HepG2 (cell line): ENCODE results near the gene ADCY6. TPM values are rescaled to one million over a fixed set of nuclear protein-coding genes. Genes with fewer than 3 reads are reported as not detected.

Experiments
- ATAC-seq: fragments of 200-7000 bp; cut with Tn5 transposase; 3 replicates; pipeline ENCODE4 v1.9.1; 2020; ENCODE audit warnings: mild to moderate bottlenecking, moderate library complexity
- BruUV-seq: library from RNA; stranded (reverse); fragments of 400-500 nt; replicated peaks from 2 replicates; lab custom pipeline; 2021; lab: Mats Ljungman, UMichigan
- CTCF ChIA-PET: fragments of 300-600 bp; formaldehyde crosslinking; extraction: SDS; loops from one replicate; lab custom pipeline; 2021; ENCODE audit warnings: low total read pairs, inconsistent platforms, low intra/inter-chr PET ratio; lab: Yijun Ruan, JAX
- POLR2A ChIA-PET: fragments of 350-600 bp; sonication (Branson Sonifier 250); formaldehyde crosslinking; loops from one replicate; lab custom pipeline; 2020; ENCODE audit warnings: antibody characterized with exemption, inconsistent platforms; lab: Yijun Ruan, JAX
- DNase-seq: peaks from one replicate; pipeline ENCODE4 v3.0.0-alpha.2; 2015; ENCODE audit warnings: low spot score
- FAIRE-seq: peaks from 3 replicates; lab custom pipeline; 2011; peaks lifted over from hg19 to GRCh38; lab: Jason Lieb, UNC
- H2AFZ ChIP-seq: one replicate; pipeline ENCODE4 v1.6.1; 2011; ENCODE audit warnings: low read length, inconsistent platforms
- H3K27ac ChIP-seq: fragments of 300-600 bp; 3 replicates; pipeline ENCODE4 v1.8.0; 2011; ENCODE audit warnings: mixed run types, mild to moderate bottlenecking, mixed read lengths, low read length, inconsistent platforms; ENCODE audit not compliant: insufficient read depth; ENCODE audit errors: extremely low read length
- H3K27me3 ChIP-seq, 2 experiments: fragments of 200-600 bp in 1 of 2; 2 replicates in 1 of 2; 3 replicates in 1 of 2; pipeline versions ENCODE4 v1.6.0 to v1.8.0; 2011; ENCODE audit warnings: low read length in 2 of 2, mild to moderate bottlenecking in 2 of 2, moderate library complexity in 2 of 2, inconsistent platforms in 1 of 2; ENCODE audit not compliant: insufficient read depth in 2 of 2, control insufficient read depth in 1 of 2
- H3K36me3 ChIP-seq, 2 experiments: fragments of 200-600 bp in 1 of 2; replicated peaks in 1 of 2; 2 replicates in 1 of 2; 3 replicates in 1 of 2; pipeline versions ENCODE4 v1.5.1 to v1.8.0; 2011; ENCODE audit warnings: low read length in 2 of 2, inconsistent platforms in 1 of 2; ENCODE audit not compliant: insufficient read depth in 2 of 2, control insufficient read depth in 1 of 2
- H3K4me1 ChIP-seq: 2 replicates; pipeline ENCODE4 v1.5.1; 2012; ENCODE audit warnings: low read length, inconsistent platforms; ENCODE audit not compliant: insufficient read depth
- H3K4me2 ChIP-seq: 2 replicates; pipeline ENCODE4 v1.6.0; 2011; ENCODE audit warnings: low read depth, low read length, inconsistent platforms
- H3K4me3 ChIP-seq, 3 experiments: fragments of 200-600 bp in 1 of 3; sonication (generic), shearing (Covaris generic) in 1 of 3; replicated peaks in 1 of 3; 2 replicates each; pipeline ENCODE4 v1.5.1; 2011 to 2016; ENCODE audit warnings: low read length in 3 of 3, inconsistent platforms in 2 of 3, low read depth in 2 of 3, mild to moderate bottlenecking in 2 of 3, control low read depth in 1 of 3, mixed read lengths in 1 of 3; ENCODE audit not compliant: insufficient read depth in 1 of 3
- H3K79me2 ChIP-seq: one replicate; pipeline ENCODE4 v1.6.1; 2011; ENCODE audit warnings: low read length, inconsistent platforms; ENCODE audit not compliant: insufficient read depth
- H3K9ac ChIP-seq: 2 replicates; pipeline ENCODE4 v1.6.0; 2011; ENCODE audit warnings: mild to moderate bottlenecking, low read depth, low read length, inconsistent platforms; ENCODE audit not compliant: insufficient read depth
- H3K9me3 ChIP-seq: 2 replicates; pipeline ENCODE4 v1.5.1; 2012; ENCODE audit warnings: mild to moderate bottlenecking, low read length
- H4K20me1 ChIP-seq: 2 replicates; pipeline ENCODE4 v1.6.0; 2011; ENCODE audit warnings: inconsistent platforms, mild to moderate bottlenecking, low read length, moderate library complexity; ENCODE audit not compliant: insufficient read depth
- ARID3A ChIP-seq: IDR thresholded peaks from 2 replicates; pipeline ENCODE4 v1.6.1; 2012; ENCODE audit warnings: low read depth, low read length, improper control_type of control experiment
- BHLHE40 ChIP-seq: IDR thresholded peaks from 2 replicates; pipeline ENCODE4 v1.6.1; 2011; ENCODE audit warnings: low read length, improper control_type of control experiment
- KDM2A ChIP-seq: sonication (generic); formaldehyde crosslinking; IDR thresholded peaks from 2 replicates; pipeline ENCODE4 v1.4.0; 2020; ENCODE audit warnings: low read depth, missing genetic modification reagents, borderline replicate concordance
- LCORL ChIP-seq, 2 experiments: fragments of 450-650 bp in 1 of 2; sonication (generic) in 1 of 2; formaldehyde crosslinking in 1 of 2; IDR thresholded peaks; 2 replicates each; pipeline versions ENCODE4 v1.5.0 to v1.6.1; 2017 to 2020; ENCODE audit warnings: antibody characterized with exemption in 1 of 2, missing genetic modification reagents in 1 of 2
- PITX1 ChIP-seq: sonication (generic); formaldehyde crosslinking; IDR thresholded peaks from 2 replicates; pipeline ENCODE4 v1.5.1; 2020; ENCODE audit warnings: mild to moderate bottlenecking, missing genetic modification reagents
- POLR2AphosphoS2 ChIP-seq: IDR thresholded peaks from 2 replicates; pipeline ENCODE4 v1.6.1; 2011; ENCODE audit warnings: low read depth, low read length, improper control_type of control experiment
- ZNF451 ChIP-seq: sonication (generic); formaldehyde crosslinking; IDR thresholded peaks from 2 replicates; pipeline ENCODE4 v1.5.0; 2020; ENCODE audit warnings: mild to moderate bottlenecking, missing genetic modification reagents
- ZNF614 ChIP-seq: IDR thresholded peaks from 2 replicates; pipeline ENCODE4 v1.6.1; 2018; ENCODE audit warnings: missing biosample characterization, missing genetic modification reagents, inconsistent platforms, borderline replicate concordance
- ZNF724P ChIP-seq: sonication (generic); formaldehyde crosslinking; IDR thresholded peaks from 2 replicates; pipeline ENCODE4 v1.8.0; 2022; ENCODE audit warnings: missing genetic modification reagents, borderline replicate concordance
- WGBS: methylation state at CpG from one replicate; pipeline ENCODE4 v1.1.6; 2017; ENCODE audit warnings: low lambda C conversion rate; 5-methylcytosine and 5-hydroxymethylcytosine counted together
- in situ Hi-C: cut with HindIII; loops from 2 replicates; pipeline ENCODE4 v1.10.0; 2017; ENCODE audit warnings: low pct_unique_long_range_greater_than_20kb; ENCODE audit not compliant: extremely low pct_ligation_motif_present
- intact Hi-C: fragments of 100-400 bp; cut with micrococcal nuclease; formaldehyde crosslinking; loops from one replicate; pipeline ENCODE4 v1.10.0; 2022; ENCODE audit not compliant: unreplicated experiment
- polyA plus RNA-seq, 8 experiments: library from polyadenylated mRNA; depleted of rRNA in 3 of 8; stranded (reverse) in 7 of 8; unstranded in 1 of 8; fragments of >200 nt; fragmentation: Illumina TruSeq in 4 of 8; extraction: Trizol in 4 of 8; gene quantifications; 2 replicates each; pipeline versions ENCODE4 v1.2.1 to v1.2.3, GENCODE V29; 2011 to 2016; ENCODE audit warnings: low read depth in 4 of 8, missing spikeins in 1 of 8, mixed read lengths in 1 of 8; ENCODE audit not compliant: insufficient read depth in 1 of 8
- total RNA-seq, 5 experiments: library from RNA; depleted of rRNA; stranded (reverse); fragments of >200 nt; fragmentation: Illumina TruSeq; extraction: Trizol; gene quantifications; 2 replicates each; pipeline ENCODE4 v1.2.3, GENCODE V29; 2016; ENCODE audit warnings: low read depth in 1 of 5
- TF ChIP-seq, protein P1 (sequence below), 2 experiments: IDR thresholded peaks; 2 replicates each; pipeline ENCODE4 v1.6.1; 2011 to 2012; ENCODE audit warnings: low read length in 2 of 2, borderline replicate concordance in 1 of 2, low read depth in 1 of 2, mild to moderate bottlenecking in 1 of 2, moderate library complexity in 1 of 2

Gene ADCY6
- total and polyA plus RNA-seq, 2 of the 13 experiments (the other 11 are each of a cell fraction or from before 2014, with no cell fraction given), result 10.6 to 11.8 TPM

GRCh38 chr12:48822711-48823110 lies 33.8 kb upstream of the ADCY6 start:
- H3K4me1 ChIP-seq, result peaks cover 6% of the 10 kb centered on the region; the same call in 1 of the 2 replicates
- BruUV-seq, result no TSS peak
- ChIA-PET POLR2A (no interaction called here), CTCF (no interaction called here)
- no peaks in the 10 kb centered on the region for H3K36me3 ChIP-seq
- H4K20me1 ChIP-seq, result no peaks in the 10 kb centered on the region; the same call in 1 of the 2 replicates
- TF ChIP-seq, protein P1, sequence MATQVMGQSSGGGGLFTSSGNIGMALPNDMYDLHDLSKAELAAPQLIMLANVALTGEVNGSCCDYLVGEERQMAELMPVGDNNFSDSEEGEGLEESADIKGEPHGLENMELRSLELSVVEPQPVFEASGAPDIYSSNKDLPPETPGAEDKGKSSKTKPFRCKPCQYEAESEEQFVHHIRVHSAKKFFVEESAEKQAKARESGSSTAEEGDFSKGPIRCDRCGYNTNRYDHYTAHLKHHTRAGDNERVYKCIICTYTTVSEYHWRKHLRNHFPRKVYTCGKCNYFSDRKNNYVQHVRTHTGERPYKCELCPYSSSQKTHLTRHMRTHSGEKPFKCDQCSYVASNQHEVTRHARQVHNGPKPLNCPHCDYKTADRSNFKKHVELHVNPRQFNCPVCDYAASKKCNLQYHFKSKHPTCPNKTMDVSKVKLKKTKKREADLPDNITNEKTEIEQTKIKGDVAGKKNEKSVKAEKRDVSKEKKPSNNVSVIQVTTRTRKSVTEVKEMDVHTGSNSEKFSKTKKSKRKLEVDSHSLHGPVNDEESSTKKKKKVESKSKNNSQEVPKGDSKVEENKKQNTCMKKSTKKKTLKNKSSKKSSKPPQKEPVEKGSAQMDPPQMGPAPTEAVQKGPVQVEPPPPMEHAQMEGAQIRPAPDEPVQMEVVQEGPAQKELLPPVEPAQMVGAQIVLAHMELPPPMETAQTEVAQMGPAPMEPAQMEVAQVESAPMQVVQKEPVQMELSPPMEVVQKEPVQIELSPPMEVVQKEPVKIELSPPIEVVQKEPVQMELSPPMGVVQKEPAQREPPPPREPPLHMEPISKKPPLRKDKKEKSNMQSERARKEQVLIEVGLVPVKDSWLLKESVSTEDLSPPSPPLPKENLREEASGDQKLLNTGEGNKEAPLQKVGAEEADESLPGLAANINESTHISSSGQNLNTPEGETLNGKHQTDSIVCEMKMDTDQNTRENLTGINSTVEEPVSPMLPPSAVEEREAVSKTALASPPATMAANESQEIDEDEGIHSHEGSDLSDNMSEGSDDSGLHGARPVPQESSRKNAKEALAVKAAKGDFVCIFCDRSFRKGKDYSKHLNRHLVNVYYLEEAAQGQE (IDR thresholded peaks at IDR 0.05; ENCODE audit: borderline replicate concordance in 1 of 2, low read depth in 1 of 2, low read length in 2 of 2), result no peak
- TF ChIP-seq ZNF451, result no peak
- TF ChIP-seq BHLHE40, result no peak
- no peak for TF ChIP-seq POLR2AphosphoS2
- TF ChIP-seq KDM2A (CRISPR knock-in tag), result no peak
- no peak for TF ChIP-seq ZNF614 (CRISPR knock-in tag)
- no peak for TF ChIP-seq ARID3A
- no peak for TF ChIP-seq LCORL (IDR thresholded peaks at IDR 0.05)
- TF ChIP-seq LCORL (CRISPR knock-in tag; IDR thresholded peaks at IDR 0.05), result no peak
- TF ChIP-seq PITX1 (CRISPR knock-in tag), result no peak
- TF ChIP-seq ZNF724P, result no peak
- 10% methylated on average over 2 of the region's 2 CpGs for WGBS
- no peak for DNase-seq
- no peak overlapping the region for H3K4me3 ChIP-seq
- H3K4me2 ChIP-seq, result no peak overlapping the region
- intact Hi-C loops (no loop called here), in situ Hi-C loops (no loop called here)
- no peaks in the 10 kb centered on the region for H3K9me3 ChIP-seq
- no peak for ATAC-seq
- H3K27ac ChIP-seq, result no peak overlapping the region
- no peak for FAIRE-seq
- no peak overlapping the region for H2AFZ ChIP-seq
- no peak overlapping the region for H3K9ac ChIP-seq
- H3K27me3 ChIP-seq, result peaks cover 8 to 72% of the 10 kb centered on the region in 2 experiments; a peak in 4 of 5 replicates
- H3K79me2 ChIP-seq, result no peaks in the 10 kb centered on the region
